SK-N-SH (cell line): ENCODE data around the gene CHSY3. TPM values are rescaled to one million over a fixed set of nuclear protein-coding genes. Genes with fewer than 3 reads are reported as not detected.

Experiments
- CTCF ChIA-PET: fragments of 300-600, 350-600 bp; formaldehyde crosslinking; extraction: SDS; loops from one replicate; lab custom pipeline; 2021; lab: Yijun Ruan, JAX
- POLR2A ChIA-PET: fragments of 350-600 bp; sonication (Branson Sonifier 250); formaldehyde crosslinking; extraction: SDS; loops from one replicate; lab custom pipeline; 2020; ENCODE audit warnings: antibody characterized with exemption, inconsistent platforms; lab: Yijun Ruan, JAX
- DNase-seq: peaks from one replicate; pipeline ENCODE4 v3.0.0; 2012
- H2AFZ ChIP-seq: fragments of 200-600 bp; sonication (generic); 2 replicates; pipeline ENCODE4 v1.8.1; 2016; ENCODE audit warnings: antibody characterized with exemption, mild to moderate bottlenecking, low read depth
- H3F3A ChIP-seq: fragments of 200-600 bp; sonication (generic); replicated peaks from 2 replicates; pipeline ENCODE3; 2016; ENCODE audit warnings: antibody characterized with exemption, mild to moderate bottlenecking; ENCODE audit not compliant: insufficient read depth
- H3K27ac ChIP-seq, 2 experiments: fragments of 200-500 bp in 1 of 2; fragments of 200-600 bp in 1 of 2; sonication (Bioruptor generic) in 1 of 2; sonication (generic), shearing (Covaris generic) in 1 of 2; 2 replicates each; pipeline versions ENCODE4 v1.5.1 to v1.6.1; 2014 to 2016; ENCODE audit warnings: low read depth in 2 of 2, inconsistent platforms in 1 of 2, low read length in 1 of 2, mild to moderate bottlenecking in 1 of 2, mixed read lengths in 1 of 2
- H3K27me3 ChIP-seq: fragments of 200-600 bp; sonication (generic), shearing (Covaris generic); 2 replicates; pipeline ENCODE4 v1.6.1; 2016; ENCODE audit warnings: mixed run types; ENCODE audit not compliant: insufficient read depth
- H3K36me3 ChIP-seq, 2 experiments: fragments of 200-500 bp in 1 of 2; fragments of 200-600 bp in 1 of 2; sonication (Bioruptor generic) in 1 of 2; sonication (generic) in 1 of 2; replicated peaks in 1 of 2; 2 replicates each; pipeline versions ENCODE3 to v1.5.1; 2014 to 2016; ENCODE audit warnings: low read length in 1 of 2, mild to moderate bottlenecking in 1 of 2; ENCODE audit not compliant: insufficient read depth in 2 of 2, control insufficient read depth in 1 of 2
- H3K4me1 ChIP-seq, 2 experiments: fragments of 200-500 bp in 1 of 2; fragments of 200-600 bp in 1 of 2; sonication (Bioruptor generic) in 1 of 2; sonication (generic), shearing (Covaris generic) in 1 of 2; 2 replicates each; pipeline versions ENCODE4 v1.5.1 to v1.6.1; 2014 to 2016; ENCODE audit warnings: low read depth in 1 of 2, low read length in 1 of 2, mixed run types in 1 of 2; ENCODE audit not compliant: insufficient read depth in 2 of 2, control insufficient read depth in 1 of 2
- H3K4me2 ChIP-seq: fragments of 200-600 bp; sonication (generic), shearing (Covaris generic); 2 replicates; pipeline ENCODE4 v1.6.1; 2017; ENCODE audit warnings: mixed run types
- H3K4me3 ChIP-seq, 2 experiments: fragments of 200-500 bp in 1 of 2; fragments of 200-600 bp in 1 of 2; sonication (Bioruptor generic) in 1 of 2; sonication (generic), shearing (Covaris generic) in 1 of 2; 2 replicates each; pipeline versions ENCODE4 v1.5.1 to v1.8.1; 2014 to 2016; ENCODE audit warnings: low read depth in 2 of 2, inconsistent platforms in 1 of 2, low read length in 1 of 2, mild to moderate bottlenecking in 1 of 2, mixed read lengths in 1 of 2, moderate library complexity in 1 of 2
- H3K79me2 ChIP-seq: fragments of 200-600 bp; sonication (generic); 2 replicates; pipeline ENCODE4 v1.8.1; 2017; ENCODE audit warnings: mild to moderate bottlenecking; ENCODE audit not compliant: insufficient read depth
- H3K9ac ChIP-seq: fragments of 200-600 bp; sonication (generic); 2 replicates; pipeline ENCODE4 v1.6.1; 2017; ENCODE audit warnings: mixed run types
- H3K9me2 ChIP-seq: fragments of 200-600 bp; sonication (generic); 2 replicates; pipeline ENCODE4 v1.6.1; 2017; ENCODE audit warnings: mixed run types
- H3K9me3 ChIP-seq: fragments of 200-600 bp; sonication (generic); 2 replicates; pipeline ENCODE4 v1.6.1; 2017; ENCODE audit warnings: mixed run types, mild to moderate bottlenecking, moderate library complexity
- H4K20me1 ChIP-seq: fragments of 200-600 bp; sonication (generic); 2 replicates; pipeline ENCODE4 v1.6.1; 2017; ENCODE audit warnings: mild to moderate bottlenecking, mixed run types; ENCODE audit not compliant: insufficient read depth
- CHD2 ChIP-seq: fragments of 150-350 bp; IDR thresholded peaks from 2 replicates; pipeline ENCODE4 v1.6.1; 2018; ENCODE audit warnings: low read length; ENCODE audit not compliant: partially characterized antibody
- EP300 ChIP-seq, 2 experiments: IDR thresholded peaks; 2 replicates each; pipeline versions ENCODE4 v1.4.0 to v1.6.1; 2012; ENCODE audit warnings: borderline replicate concordance in 1 of 2, low read depth in 1 of 2, low read length in 1 of 2
- EZH2phosphoT487 ChIP-seq: fragments of 200-600 bp; sonication (generic); IDR thresholded peaks from 2 replicates; pipeline ENCODE4 v1.6.1; 2017; ENCODE audit warnings: low read depth, mixed run types, mild to moderate bottlenecking, antibody characterized with exemption, moderate library complexity, borderline replicate concordance
- FOSL2 ChIP-seq: IDR thresholded peaks from 2 replicates; pipeline ENCODE4 v1.4.0; 2012; ENCODE audit warnings: low read depth, mild to moderate bottlenecking, moderate library complexity, borderline replicate concordance
- GATA2 ChIP-seq: sonication (generic); formaldehyde crosslinking; IDR thresholded peaks from 2 replicates; pipeline ENCODE4 v1.5.0; 2020; ENCODE audit warnings: mild to moderate bottlenecking, missing genetic modification reagents
- NFIC ChIP-seq: IDR thresholded peaks from 2 replicates; pipeline ENCODE4 v1.4.0; 2012; ENCODE audit warnings: borderline replicate concordance
- NRF1 ChIP-seq: IDR thresholded peaks from 2 replicates; pipeline ENCODE4 v1.6.1; 2012; ENCODE audit warnings: low read depth, mild to moderate bottlenecking, low read length
- RCOR1 ChIP-seq: fragments of 150-350 bp; IDR thresholded peaks from 2 replicates; pipeline ENCODE4 v1.6.1; 2017; ENCODE audit warnings: antibody characterized with exemption, low read length
- RXRA ChIP-seq: IDR thresholded peaks from 2 replicates; pipeline ENCODE4 v1.4.0; 2012; ENCODE audit warnings: low read depth, mild to moderate bottlenecking, borderline replicate concordance
- TEAD4 ChIP-seq: IDR thresholded peaks from 2 replicates; pipeline ENCODE4 v1.4.0; 2012; ENCODE audit warnings: mild to moderate bottlenecking, borderline replicate concordance; ENCODE audit not compliant: insufficient read depth
- YY1 ChIP-seq: IDR thresholded peaks from 2 replicates; pipeline ENCODE4 v1.4.0; 2012; ENCODE audit warnings: low read depth, mild to moderate bottlenecking
- WGBS: methylation state at CpG from one replicate; pipeline ENCODE4 v1.1.6; 2017; ENCODE audit warnings: low lambda C conversion rate; 5-methylcytosine and 5-hydroxymethylcytosine counted together
- polyA plus RNA-seq, 3 experiments: library from polyadenylated mRNA; depleted of rRNA; stranded (reverse); fragments of >200 nt; gene quantifications; 2 replicates each; pipeline ENCODE4 v1.2.3, GENCODE V29; 2012
- TF ChIP-seq, protein P1 (sequence below): IDR thresholded peaks from 2 replicates; pipeline ENCODE4 v1.6.1; 2012; ENCODE audit warnings: mild to moderate bottlenecking, low read depth, low read length, moderate library complexity

Gene CHSY3
- polyA plus RNA-seq, 1 of the 3 experiments (the other 2 are of a cell fraction) = not detected

DNA sequence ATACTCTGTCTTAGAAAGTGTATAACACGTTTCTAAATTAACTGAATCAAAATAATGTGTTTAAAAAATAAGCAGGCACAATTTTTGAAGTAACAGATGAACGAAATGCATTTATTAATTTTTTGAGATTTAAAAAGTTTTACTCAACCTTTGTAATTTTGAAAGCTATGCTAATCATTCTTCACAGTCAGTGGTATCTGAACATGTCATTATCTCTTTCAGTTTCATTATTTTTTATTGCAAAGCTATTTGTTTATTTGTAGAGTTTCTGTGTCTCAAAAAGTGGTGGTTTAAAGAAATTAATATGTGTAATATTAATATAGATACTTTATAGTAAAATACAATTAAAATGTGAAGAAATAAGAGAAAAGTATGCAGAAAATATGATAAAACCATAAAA, 11.2 kb downstream of the CHSY3 start:
- no peaks in the 10 kb centered on the region for H4K20me1 ChIP-seq
- no peak overlapping the region for H3K27ac ChIP-seq
- no peaks in the 10 kb centered on the region for H3K9me3 ChIP-seq
- H3K9me2 ChIP-seq = no peaks in the 10 kb centered on the region
- H3K4me2 ChIP-seq = no peak overlapping the region
- H3K27me3 ChIP-seq = 0 out of 2 replicates have a peak, but pooled peaks cover 6% of the 10 kb centered on the region
- H2AFZ ChIP-seq = no peak overlapping the region
- H3F3A ChIP-seq = no peaks in the 10 kb centered on the region
- no peak for DNase-seq
- no peaks in the 10 kb centered on the region for H3K4me1 ChIP-seq
- TF ChIP-seq, protein P1, sequence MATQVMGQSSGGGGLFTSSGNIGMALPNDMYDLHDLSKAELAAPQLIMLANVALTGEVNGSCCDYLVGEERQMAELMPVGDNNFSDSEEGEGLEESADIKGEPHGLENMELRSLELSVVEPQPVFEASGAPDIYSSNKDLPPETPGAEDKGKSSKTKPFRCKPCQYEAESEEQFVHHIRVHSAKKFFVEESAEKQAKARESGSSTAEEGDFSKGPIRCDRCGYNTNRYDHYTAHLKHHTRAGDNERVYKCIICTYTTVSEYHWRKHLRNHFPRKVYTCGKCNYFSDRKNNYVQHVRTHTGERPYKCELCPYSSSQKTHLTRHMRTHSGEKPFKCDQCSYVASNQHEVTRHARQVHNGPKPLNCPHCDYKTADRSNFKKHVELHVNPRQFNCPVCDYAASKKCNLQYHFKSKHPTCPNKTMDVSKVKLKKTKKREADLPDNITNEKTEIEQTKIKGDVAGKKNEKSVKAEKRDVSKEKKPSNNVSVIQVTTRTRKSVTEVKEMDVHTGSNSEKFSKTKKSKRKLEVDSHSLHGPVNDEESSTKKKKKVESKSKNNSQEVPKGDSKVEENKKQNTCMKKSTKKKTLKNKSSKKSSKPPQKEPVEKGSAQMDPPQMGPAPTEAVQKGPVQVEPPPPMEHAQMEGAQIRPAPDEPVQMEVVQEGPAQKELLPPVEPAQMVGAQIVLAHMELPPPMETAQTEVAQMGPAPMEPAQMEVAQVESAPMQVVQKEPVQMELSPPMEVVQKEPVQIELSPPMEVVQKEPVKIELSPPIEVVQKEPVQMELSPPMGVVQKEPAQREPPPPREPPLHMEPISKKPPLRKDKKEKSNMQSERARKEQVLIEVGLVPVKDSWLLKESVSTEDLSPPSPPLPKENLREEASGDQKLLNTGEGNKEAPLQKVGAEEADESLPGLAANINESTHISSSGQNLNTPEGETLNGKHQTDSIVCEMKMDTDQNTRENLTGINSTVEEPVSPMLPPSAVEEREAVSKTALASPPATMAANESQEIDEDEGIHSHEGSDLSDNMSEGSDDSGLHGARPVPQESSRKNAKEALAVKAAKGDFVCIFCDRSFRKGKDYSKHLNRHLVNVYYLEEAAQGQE = no peak
- TF ChIP-seq EZH2phosphoT487 = no peak
- WGBS = 3% methylated on average over 2 of the region's 2 CpGs
- CTCF ChIA-PET = no interaction called here
- POLR2A ChIA-PET = no interaction called here
- no peaks in the 10 kb centered on the region for H3K36me3 ChIP-seq
- no peak overlapping the region for H3K4me3 ChIP-seq
- H3K79me2 ChIP-seq = no peaks in the 10 kb centered on the region
- H3K9ac ChIP-seq = no peak overlapping the region

DNA sequence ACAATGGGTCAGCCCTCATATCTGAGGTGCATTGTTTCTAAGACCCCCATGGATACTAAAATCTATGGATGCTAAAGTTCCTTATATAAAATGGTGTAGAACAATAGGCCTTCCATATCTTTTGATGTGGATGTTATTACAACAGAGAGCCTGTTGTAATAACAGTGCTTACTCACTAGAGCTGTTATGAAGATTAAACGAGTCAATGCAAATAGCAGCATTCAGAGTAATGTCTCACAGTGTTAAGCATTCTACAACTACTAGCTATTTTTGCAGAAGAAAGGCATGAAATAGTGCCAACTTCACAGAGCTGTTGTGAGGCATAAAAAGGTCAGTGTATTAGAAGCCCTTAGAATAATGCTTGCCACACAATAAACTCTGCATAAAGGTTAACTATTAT, 13.0 kb downstream of the CHSY3 start:
- Histone ChIP-seq H3K9me2 (no peaks in the 10 kb centered on the region), H3K9ac (no peak overlapping the region), H3K27me3 (0 out of 2 replicates have a peak, but pooled peaks cover 5% of the 10 kb centered on the region), H3F3A (no peaks in the 10 kb centered on the region), H3K27ac (no peak overlapping the region), H3K4me3 (no peak overlapping the region), H3K79me2 (no peaks in the 10 kb centered on the region), H3K4me2 (no peak overlapping the region), H2AFZ (no peak overlapping the region), H4K20me1 (no peaks in the 10 kb centered on the region), H3K9me3 (no peaks in the 10 kb centered on the region), H3K4me1 (no peaks in the 10 kb centered on the region), H3K36me3 (no peaks in the 10 kb centered on the region)
- CTCF ChIA-PET = interaction anchor here (0.6 kb wide), 1 partner anchor 9 kb away, joined by 3 read pairs; no protein-coding TSS in a partner anchor
- POLR2A ChIA-PET = no interaction called here
- no peak for DNase-seq
- TF ChIP-seq RXRA = no peak
- TF ChIP-seq GATA2 (CRISPR knock-in tag) = no peak
- no peak for TF ChIP-seq TEAD4
- TF ChIP-seq YY1 = no peak
- no peak for TF ChIP-seq CHD2
- no peak for TF ChIP-seq NFIC
- TF ChIP-seq FOSL2 = no peak
- no peak for TF ChIP-seq RCOR1
- TF ChIP-seq NRF1 = no peak
- TF ChIP-seq EP300 (IDR thresholded peaks at IDR 0.05; ENCODE audit: borderline replicate concordance in 1 of 2, low read depth in 1 of 2, low read length in 1 of 2) = no peak
- no peak for TF ChIP-seq EZH2phosphoT487
- 0% methylated on average over 1 of the region's 1 CpG for WGBS
